NT2/D1 (cell line): Measurements from ENCODE around the gene ZNF804B.

Source experiments
- DNase-seq: peaks from one replicate; pipeline ENCODE4 v3.0.0-alpha.2; 2011; ENCODE audit warnings: low read depth, low spot score
- H3K27me3 ChIP-seq: 2 replicates; pipeline ENCODE4 v1.6.0; 2011; ENCODE audit warnings: mild to moderate bottlenecking; ENCODE audit not compliant: insufficient read length, insufficient read depth
- H3K36me3 ChIP-seq: 2 replicates; pipeline ENCODE4 v1.6.1; 2011; ENCODE audit warnings: mild to moderate bottlenecking, low read length, mixed read lengths; ENCODE audit not compliant: insufficient read depth, insufficient read length
- H3K4me1 ChIP-seq: 2 replicates; pipeline ENCODE4 v1.5.1; 2011; ENCODE audit not compliant: insufficient read depth, insufficient read length
- H3K4me3 ChIP-seq: 2 replicates; pipeline ENCODE4 v1.5.1; 2011; ENCODE audit warnings: low read depth; ENCODE audit not compliant: insufficient read length
- H3K9ac ChIP-seq: 2 replicates; pipeline ENCODE4 v1.6.0; 2011; ENCODE audit warnings: low read depth; ENCODE audit not compliant: insufficient read length
- H3K9me3 ChIP-seq: 2 replicates; pipeline ENCODE4 v1.5.1; 2011; ENCODE audit warnings: mild to moderate bottlenecking, low read length; ENCODE audit not compliant: insufficient read depth
- SUZ12 ChIP-seq: IDR thresholded peaks from 2 replicates; pipeline ENCODE4 v1.6.1; 2011; ENCODE audit not compliant: insufficient read length, insufficient read depth; ENCODE audit errors: extremely low read depth
- YY1 ChIP-seq: IDR thresholded peaks from 2 replicates; pipeline ENCODE4 v1.6.1; 2011; ENCODE audit not compliant: insufficient read length, insufficient read depth
- ZNF274 ChIP-seq: IDR thresholded peaks from 2 replicates; pipeline ENCODE4 v1.6.1; 2011; ENCODE audit warnings: mild to moderate bottlenecking, low read depth, low read length

Gene ZNF804B

DNA sequence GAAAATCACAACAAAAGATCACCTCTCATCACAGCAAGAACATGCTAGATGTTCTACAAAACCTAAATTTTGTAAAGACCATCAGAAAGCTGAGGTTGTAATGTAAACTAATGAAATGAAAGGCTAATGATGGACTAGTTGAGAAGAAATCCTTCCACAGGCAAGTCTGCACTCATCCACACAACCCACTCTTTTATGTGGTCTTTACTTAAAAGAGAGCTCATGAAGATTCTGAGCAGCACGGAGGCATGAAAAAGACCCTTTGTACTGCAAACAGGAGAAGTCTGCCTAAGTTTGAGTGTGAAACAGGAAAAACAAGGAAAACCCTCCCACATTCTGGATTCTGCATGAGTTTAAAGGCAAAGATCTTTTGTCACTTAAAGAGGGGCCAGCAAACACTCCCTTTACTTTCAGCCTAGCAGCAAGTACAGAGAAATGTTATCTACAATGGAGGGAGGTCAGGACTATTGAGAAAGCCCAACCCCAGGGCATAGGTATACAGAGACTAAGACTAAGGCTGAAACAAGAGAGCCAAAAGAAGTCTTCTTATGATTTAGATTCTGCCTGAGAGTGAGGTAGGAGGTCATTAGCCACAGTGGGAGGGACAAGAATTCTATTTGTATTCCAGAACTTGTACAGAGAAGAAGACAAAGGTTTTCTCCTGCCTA is 557.2 kb downstream of the ZNF804B start:
- Histone ChIP-seq H3K4me3 (no peak overlapping the region), H3K9me3 (no peaks in the 10 kb centered on the region), H3K4me1 (no peaks in the 10 kb centered on the region), H3K27me3 (no peaks in the 10 kb centered on the region), H3K36me3 (no peaks in the 10 kb centered on the region), H3K9ac (no peak overlapping the region)
- DNase-seq, result no peak
- TF ChIP-seq SUZ12, result no peak
- no peak for TF ChIP-seq YY1
- no peak for TF ChIP-seq ZNF274

DNA sequence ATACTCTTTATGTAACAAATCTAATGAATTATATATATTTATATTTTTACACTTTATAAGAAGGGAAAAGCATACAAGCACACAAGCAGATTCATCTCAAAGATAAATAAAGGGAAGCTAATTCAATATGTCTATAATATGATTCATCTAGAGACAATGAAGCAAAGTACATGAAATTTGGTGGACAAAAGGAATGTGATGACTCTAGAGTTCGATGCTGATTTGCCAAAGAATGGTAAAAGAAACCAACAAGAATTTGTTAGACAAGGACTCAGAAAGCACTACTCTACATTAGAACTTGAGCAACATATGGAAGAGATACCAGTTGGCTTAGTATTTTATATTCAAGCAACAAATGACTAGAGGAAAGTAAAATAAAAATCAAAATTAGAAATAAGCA is 572.5 kb downstream of the ZNF804B start:
- no peaks in the 10 kb centered on the region for H3K36me3 ChIP-seq
- TF ChIP-seq SUZ12 (no peak), ZNF274 (no peak), YY1 (no peak)
- H3K4me1 ChIP-seq, result no peaks in the 10 kb centered on the region
- no peaks in the 10 kb centered on the region for H3K9me3 ChIP-seq
- no peak for DNase-seq
- no peaks in the 10 kb centered on the region for H3K27me3 ChIP-seq
- no peak overlapping the region for H3K9ac ChIP-seq
- no peak overlapping the region for H3K4me3 ChIP-seq

DNA sequence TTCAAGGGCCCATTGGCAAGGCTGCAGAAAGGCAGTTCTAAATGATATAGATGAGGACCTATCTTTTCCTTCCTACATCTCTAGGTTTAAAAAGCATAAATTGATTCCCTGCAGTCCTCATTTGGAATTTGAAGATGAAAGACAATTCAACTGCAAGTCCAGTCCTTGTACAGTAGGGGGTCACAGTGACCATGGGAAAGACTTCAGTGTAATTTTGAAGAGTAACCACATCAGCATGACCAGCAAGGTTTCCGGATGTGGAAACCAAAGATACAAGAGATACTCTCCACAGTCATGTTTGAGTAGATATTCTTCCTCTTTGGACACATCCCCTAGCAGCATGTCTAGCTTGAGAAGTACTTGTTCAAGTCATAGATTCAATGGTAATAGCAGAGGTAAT is 575.3 kb downstream of the ZNF804B start:
- Histone ChIP-seq H3K4me1 (no peaks in the 10 kb centered on the region), H3K36me3 (no peaks in the 10 kb centered on the region), H3K4me3 (no peak overlapping the region), H3K9me3 (no peaks in the 10 kb centered on the region), H3K9ac (no peak overlapping the region), H3K27me3 (no peaks in the 10 kb centered on the region)
- TF ChIP-seq YY1 (no peak), SUZ12 (no peak), ZNF274 (no peak)
- DNase-seq, result no peak

DNA sequence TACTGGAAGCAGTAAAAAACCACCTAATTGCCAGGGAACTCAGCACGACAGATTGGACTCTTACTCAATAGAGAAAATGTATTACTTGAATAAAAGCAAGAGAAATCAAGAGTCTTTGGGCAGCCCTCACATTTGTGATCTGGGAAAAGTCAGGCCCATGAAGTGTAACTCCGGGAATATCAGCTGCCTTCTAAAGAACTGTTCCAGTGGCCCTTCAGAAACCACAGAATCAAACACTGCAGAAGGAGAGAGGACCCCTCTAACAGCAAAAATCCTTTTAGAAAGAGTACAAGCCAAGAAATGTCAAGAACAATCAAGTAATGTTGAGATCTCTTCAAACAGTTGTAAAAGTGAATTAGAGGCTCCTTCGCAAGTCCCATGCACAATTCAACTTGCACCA is 576.0 kb downstream of the ZNF804B start:
- TF ChIP-seq SUZ12 (no peak), YY1 (no peak), ZNF274 (no peak)
- Histone ChIP-seq H3K27me3 (no peaks in the 10 kb centered on the region), H3K9ac (no peak overlapping the region), H3K4me3 (no peak overlapping the region), H3K36me3 (no peaks in the 10 kb centered on the region), H3K4me1 (no peaks in the 10 kb centered on the region), H3K9me3 (no peaks in the 10 kb centered on the region)
- DNase-seq, result no peak

DNA sequence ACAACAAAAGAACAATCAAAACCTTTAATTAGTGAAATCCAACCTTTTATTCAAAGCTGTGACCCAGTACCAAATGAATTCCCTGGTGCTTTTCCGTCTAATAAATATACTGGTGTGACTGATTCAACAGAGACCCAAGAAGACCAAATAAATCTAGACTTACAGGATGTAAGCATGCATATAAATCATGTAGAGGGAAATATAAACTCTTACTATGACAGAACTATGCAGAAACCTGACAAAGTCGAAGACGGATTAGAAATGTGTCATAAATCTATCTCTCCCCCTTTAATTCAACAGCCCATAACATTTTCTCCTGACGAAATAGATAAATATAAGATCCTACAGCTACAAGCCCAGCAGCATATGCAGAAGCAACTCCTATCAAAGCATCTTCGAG is 576.6 kb downstream of the ZNF804B start:
- Histone ChIP-seq H3K27me3 (no peaks in the 10 kb centered on the region), H3K4me1 (no peaks in the 10 kb centered on the region), H3K4me3 (no peak overlapping the region), H3K9ac (no peak overlapping the region), H3K36me3 (no peaks in the 10 kb centered on the region), H3K9me3 (no peaks in the 10 kb centered on the region)
- no peak for TF ChIP-seq ZNF274
- no peak for TF ChIP-seq SUZ12
- TF ChIP-seq YY1, result no peak
- DNase-seq, result no peak

DNA sequence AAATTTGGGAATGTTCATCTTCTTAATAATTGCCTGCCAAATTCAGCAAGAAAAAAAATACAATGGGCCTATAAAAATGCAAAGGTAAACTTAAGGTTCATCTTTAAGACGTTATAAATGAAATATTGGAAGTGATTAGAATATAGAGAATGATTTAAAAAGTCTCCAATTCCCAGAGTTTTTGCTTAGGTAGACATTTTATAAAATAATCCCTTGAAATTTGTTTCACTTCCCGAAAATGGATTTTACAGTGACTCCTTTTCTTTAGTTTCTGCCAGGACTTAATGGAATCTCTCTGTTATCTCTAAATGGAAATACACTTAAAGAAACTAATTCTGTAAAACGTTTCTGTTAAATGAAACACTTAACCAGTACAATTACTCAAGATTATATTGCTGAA is 580.2 kb downstream of the ZNF804B start:
- no peaks in the 10 kb centered on the region for H3K9me3 ChIP-seq
- no peak overlapping the region for H3K9ac ChIP-seq
- H3K27me3 ChIP-seq, result no peaks in the 10 kb centered on the region
- H3K36me3 ChIP-seq, result no peaks in the 10 kb centered on the region
- DNase-seq, result no peak
- TF ChIP-seq ZNF274 (no peak), YY1 (no peak)
- H3K4me1 ChIP-seq, result no peaks in the 10 kb centered on the region
- no peak overlapping the region for H3K4me3 ChIP-seq

DNA sequence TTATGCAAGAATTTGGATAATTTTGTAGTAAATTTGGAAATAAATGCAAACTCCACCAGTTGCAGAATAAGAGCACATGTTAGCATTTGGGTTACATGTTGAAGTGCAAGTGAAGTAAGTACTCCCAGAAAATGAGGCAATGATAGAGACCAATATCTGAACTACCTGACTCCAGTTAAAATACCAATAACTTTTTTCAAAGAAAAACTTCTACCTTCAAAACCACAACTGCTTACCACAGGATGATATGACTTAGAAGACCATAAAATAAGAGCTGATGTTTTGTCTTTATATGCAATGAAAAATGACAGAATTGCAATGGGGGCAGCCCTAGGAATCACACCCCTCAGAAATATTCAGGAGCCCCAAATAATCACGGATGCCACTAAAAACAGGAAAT is 597.6 kb downstream of the ZNF804B start:
- no peak for TF ChIP-seq SUZ12
- TF ChIP-seq YY1, result no peak
- no peak for TF ChIP-seq ZNF274

DNA sequence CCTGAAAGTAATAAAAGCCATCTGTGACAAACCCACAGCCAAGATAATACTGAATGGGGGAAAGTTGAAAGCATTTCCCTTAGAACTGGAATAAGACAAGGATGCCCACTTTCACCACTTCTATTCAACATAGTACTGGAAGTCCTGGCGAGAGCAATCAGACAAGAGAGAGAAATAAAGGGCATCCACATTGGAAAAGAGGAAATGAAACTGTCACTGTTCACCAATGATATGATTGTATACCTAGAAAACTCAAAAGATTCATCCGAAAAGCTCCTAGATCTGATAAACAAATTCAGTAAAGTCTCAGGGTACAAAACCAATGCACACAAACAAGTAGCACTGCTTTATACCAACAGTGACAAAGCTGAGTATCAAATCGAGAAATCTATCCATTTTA is 617.7 kb downstream of the ZNF804B start:
- Histone ChIP-seq H3K9ac (no peak overlapping the region), H3K36me3 (no peaks in the 10 kb centered on the region), H3K9me3 (no peaks in the 10 kb centered on the region), H3K4me1 (no peaks in the 10 kb centered on the region), H3K27me3 (no peaks in the 10 kb centered on the region), H3K4me3 (no peak overlapping the region)
- no peak for DNase-seq
- TF ChIP-seq YY1 (no peak), SUZ12 (no peak), ZNF274 (no peak)

More for the DNA sequence above, 597.6 kb downstream of the ZNF804B start:
- Histone ChIP-seq H3K9me3 (no peaks in the 10 kb centered on the region), H3K4me1 (no peaks in the 10 kb centered on the region), H3K27me3 (no peaks in the 10 kb centered on the region), H3K36me3 (no peaks in the 10 kb centered on the region), H3K9ac (no peak overlapping the region), H3K4me3 (no peak overlapping the region)
- DNase-seq, result no peak
